ENCODE data around the gene ARRDC1.
A peak's percentile ranks its signal among the peaks of the same experiment; 100 is the strongest.

DNA sequence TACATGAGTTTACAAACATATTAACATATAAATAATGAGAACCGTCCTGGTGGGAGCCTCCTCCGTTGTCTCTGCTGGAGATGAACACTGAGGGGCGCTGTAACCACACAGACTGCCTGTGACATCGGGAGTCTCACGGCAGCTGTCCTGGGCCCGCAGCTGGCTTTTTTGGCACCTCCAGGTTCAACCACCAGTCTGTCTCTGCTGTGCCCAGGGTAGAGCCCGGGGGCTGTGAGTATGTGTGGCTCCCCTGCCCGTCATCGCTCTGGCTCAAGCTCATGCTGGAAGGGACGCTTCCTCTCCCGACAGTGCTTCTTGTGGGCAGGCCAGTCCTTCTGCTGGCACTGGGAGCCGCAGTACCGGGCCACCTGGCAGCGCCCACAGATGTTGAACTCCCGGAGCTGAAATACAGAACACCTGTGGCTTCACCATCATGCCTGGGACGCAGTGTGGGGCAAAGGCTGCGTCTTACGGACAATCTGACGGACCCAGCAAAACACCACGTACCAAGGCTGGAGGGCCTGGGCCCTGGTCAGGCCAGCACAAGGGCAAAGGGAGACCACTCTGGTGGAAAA lies 23.1 kb upstream of the ARRDC1 start:
- TF ChIP-seq, protein P1, sequence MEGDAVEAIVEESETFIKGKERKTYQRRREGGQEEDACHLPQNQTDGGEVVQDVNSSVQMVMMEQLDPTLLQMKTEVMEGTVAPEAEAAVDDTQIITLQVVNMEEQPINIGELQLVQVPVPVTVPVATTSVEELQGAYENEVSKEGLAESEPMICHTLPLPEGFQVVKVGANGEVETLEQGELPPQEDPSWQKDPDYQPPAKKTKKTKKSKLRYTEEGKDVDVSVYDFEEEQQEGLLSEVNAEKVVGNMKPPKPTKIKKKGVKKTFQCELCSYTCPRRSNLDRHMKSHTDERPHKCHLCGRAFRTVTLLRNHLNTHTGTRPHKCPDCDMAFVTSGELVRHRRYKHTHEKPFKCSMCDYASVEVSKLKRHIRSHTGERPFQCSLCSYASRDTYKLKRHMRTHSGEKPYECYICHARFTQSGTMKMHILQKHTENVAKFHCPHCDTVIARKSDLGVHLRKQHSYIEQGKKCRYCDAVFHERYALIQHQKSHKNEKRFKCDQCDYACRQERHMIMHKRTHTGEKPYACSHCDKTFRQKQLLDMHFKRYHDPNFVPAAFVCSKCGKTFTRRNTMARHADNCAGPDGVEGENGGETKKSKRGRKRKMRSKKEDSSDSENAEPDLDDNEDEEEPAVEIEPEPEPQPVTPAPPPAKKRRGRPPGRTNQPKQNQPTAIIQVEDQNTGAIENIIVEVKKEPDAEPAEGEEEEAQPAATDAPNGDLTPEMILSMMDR (IDR thresholded peaks at IDR 0.05), result peak in 1 of 2 donors; percentile 12
- no peak for TF ChIP-seq POLR2AphosphoS5 (IDR thresholded peaks at IDR 0.05)
